Measurements from ENCODE around the gene PPFIA1. TPM values are rescaled to one million over a fixed set of nuclear protein-coding genes. Genes with fewer than 3 reads are reported as not detected.
A peak's percentile ranks its signal among the peaks of the same experiment; 100 is the strongest.

Gene PPFIA1
- total RNA-seq, 1 donor, result 69.5 TPM

GRCh38 chr11:70263363-70263762 lies 7.1 kb upstream of the PPFIA1 start:
- no peak overlapping the region for H3K4me3 ChIP-seq (ENCODE audit: low read depth, low read length)
- DNase-seq (ENCODE audit: low read depth), result no peak
- TF ChIP-seq, protein P1, sequence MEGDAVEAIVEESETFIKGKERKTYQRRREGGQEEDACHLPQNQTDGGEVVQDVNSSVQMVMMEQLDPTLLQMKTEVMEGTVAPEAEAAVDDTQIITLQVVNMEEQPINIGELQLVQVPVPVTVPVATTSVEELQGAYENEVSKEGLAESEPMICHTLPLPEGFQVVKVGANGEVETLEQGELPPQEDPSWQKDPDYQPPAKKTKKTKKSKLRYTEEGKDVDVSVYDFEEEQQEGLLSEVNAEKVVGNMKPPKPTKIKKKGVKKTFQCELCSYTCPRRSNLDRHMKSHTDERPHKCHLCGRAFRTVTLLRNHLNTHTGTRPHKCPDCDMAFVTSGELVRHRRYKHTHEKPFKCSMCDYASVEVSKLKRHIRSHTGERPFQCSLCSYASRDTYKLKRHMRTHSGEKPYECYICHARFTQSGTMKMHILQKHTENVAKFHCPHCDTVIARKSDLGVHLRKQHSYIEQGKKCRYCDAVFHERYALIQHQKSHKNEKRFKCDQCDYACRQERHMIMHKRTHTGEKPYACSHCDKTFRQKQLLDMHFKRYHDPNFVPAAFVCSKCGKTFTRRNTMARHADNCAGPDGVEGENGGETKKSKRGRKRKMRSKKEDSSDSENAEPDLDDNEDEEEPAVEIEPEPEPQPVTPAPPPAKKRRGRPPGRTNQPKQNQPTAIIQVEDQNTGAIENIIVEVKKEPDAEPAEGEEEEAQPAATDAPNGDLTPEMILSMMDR (IDR thresholded peaks at IDR 0.05; ENCODE audit: insufficient read depth, low read depth, low read length), result no peak

GRCh38 chr11:70265341-70265740 lies 5.1 kb upstream of the PPFIA1 start:
- TF ChIP-seq, protein P1 (IDR thresholded peaks at IDR 0.05; ENCODE audit: insufficient read depth, low read depth, low read length), result no peak
- no peak overlapping the region for H3K4me3 ChIP-seq (ENCODE audit: low read depth, low read length)
- DNase-seq (ENCODE audit: low read depth), result no peak

DNA sequence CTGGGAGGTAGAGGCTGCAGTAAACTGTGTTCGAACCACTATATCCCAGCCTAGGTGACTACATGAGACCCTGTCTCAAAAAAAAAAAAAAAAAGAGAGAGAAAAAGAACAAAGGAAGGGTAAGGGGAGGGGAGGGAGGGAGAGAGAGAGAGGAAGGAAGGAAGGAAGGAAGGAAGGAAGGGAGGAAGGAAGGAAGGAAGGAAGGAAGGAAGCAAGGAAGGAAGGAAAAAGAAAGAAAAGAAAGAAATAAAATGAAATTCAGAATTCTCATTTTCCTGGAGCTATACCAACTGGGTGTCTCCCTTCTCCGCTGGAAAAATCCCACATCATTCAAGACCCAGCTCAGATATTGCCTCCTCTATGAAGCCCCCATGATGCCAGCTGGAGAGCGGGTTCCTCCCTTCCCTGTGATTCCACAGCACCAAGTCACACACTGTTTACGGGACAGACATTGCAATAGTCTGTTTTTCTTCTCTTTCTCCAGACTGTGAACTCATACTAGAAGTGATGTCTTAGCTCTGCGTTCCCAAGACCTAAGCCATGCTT lies 3.0 kb upstream of the PPFIA1 start:
- DNase-seq (ENCODE audit: low read depth), result no peak
- H3K4me3 ChIP-seq (ENCODE audit: low read depth, low read length), result no peak overlapping the region

GRCh38 chr11:70268526-70268925 lies 2.0 kb upstream of the PPFIA1 start:
- TF ChIP-seq, protein P1 (IDR thresholded peaks at IDR 0.05; ENCODE audit: insufficient read depth, low read depth, low read length), result no peak
- no peak overlapping the region for H3K4me3 ChIP-seq (ENCODE audit: low read depth, low read length)
- no peak for DNase-seq (ENCODE audit: low read depth)

More for the DNA sequence above, 3.0 kb upstream of the PPFIA1 start:
- TF ChIP-seq, protein P1 (IDR thresholded peaks at IDR 0.05; ENCODE audit: insufficient read depth, low read depth, low read length), result no peak

DNA sequence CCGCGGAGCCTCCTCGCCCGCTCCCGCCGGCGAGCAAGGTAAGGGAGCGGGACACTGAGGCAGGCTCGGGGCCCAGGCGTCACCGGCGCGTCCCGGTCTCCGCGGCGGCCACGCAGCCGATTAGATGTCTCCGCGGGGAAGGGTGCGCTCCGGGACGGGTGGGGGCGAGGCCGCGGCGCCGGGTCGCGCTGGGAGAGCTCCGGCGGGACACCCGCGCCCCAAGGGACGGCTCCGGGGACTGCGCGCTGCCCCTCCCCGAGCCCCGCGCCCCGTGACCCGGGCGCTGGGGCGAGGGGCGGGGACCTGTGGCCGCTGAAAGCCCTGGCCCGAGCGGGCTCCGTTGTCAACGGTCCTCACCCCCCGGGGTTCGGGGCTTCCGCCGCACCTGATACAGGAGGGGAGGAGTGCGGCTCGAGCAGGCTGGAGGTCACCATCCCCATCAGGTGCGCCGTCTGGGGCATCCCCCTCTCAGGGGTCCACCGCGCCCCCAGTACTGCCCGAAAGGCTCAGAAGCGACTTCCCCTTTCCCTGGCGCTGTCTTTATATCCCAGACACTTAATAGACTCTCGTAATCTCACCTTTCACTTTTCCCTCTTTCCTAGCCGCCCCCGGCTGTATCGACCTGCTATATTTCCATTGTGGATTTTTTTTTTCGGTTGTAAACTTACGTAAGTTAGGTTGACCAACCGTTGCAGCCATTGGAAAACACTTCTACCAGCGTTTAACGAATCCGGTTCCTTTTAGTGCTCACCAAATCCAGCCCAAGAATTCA lies 573 bp downstream of the PPFIA1 start:
- H3K4me3 ChIP-seq (ENCODE audit: low read depth, low read length), result peak overlapping the region; percentile 87
- peak; percentile 75 for DNase-seq (ENCODE audit: low read depth)
- TF ChIP-seq, protein P1 (IDR thresholded peaks at IDR 0.05; ENCODE audit: insufficient read depth, low read depth, low read length), result no peak

DNA sequence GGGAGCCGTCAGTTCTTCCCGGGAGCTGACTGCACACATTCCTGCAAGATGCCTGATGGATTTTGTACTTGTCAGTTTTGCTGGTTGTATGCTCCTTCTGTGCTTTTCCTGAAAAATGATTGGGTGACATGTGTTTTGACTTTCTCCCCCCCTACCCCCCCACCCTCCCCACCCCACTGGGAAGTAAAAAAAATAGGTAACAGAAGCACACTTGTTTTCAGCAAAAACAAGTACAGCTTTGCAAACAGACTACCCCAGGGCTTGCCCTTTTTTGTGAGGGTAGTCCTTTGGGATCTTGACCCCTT lies 1.1 kb downstream of the PPFIA1 start:
- peak overlapping the region; percentile 87 for H3K4me3 ChIP-seq (ENCODE audit: low read depth, low read length)
- TF ChIP-seq, protein P1 (IDR thresholded peaks at IDR 0.05; ENCODE audit: insufficient read depth, low read depth, low read length), result no peak
- DNase-seq (ENCODE audit: low read depth), result no peak
